ENCODE measurements around the gene WDR18. TPM values are rescaled to one million over a fixed set of nuclear protein-coding genes. Genes with fewer than 3 reads are reported as not detected.
"Not testable (repeated sequence)": the region's sequence is repeated elsewhere in the genome, so short reads cannot be mapped to it uniquely, and the experiment has no call there.

Gene WDR18
- total and polyA plus RNA-seq, 9 donors: 24.6 to 46.9 (median 31.6) TPM

DNA sequence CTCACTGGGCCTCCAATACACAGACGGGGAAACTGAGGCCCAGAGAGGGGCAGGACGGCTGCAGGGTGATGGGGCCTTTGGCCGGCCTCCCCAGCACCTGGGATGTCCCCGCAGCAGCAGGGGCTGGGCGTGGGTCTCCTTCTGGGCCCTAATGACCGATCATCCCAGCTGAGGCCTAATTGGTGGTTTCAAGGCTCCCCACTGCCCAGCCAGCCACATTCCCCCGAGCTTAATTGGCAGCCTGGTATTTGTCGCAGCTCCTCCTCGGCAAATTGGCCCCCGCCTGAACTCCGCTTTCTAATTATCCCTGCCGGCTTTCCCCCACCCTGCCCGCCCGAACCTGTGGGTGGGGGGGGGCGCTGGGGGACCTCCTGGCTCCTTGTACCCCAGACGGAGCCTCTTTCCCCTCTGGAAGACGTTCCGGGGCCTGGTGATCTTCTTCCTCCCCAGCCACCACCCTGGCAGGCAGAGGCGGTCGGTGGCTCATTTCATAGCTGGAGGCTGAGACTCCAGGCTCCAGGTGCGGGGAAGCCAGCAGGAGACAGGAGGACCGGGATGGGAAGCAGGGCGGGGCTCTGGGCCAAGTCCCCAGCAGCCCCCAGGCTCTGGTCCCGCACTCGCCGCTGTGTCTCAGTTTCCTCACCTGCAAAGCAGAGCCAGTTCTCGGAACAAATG lies 27.2 kb upstream of the WDR18 start:
- peaks cover 50% of the 10 kb centered on the region for H3K27me3 ChIP-seq (ENCODE audit: control insufficient read depth, insufficient read depth, low read length)
- no peaks in the 10 kb centered on the region for H3K9me3 ChIP-seq (replicated peaks; ENCODE audit: control insufficient read depth, low read depth, low read length)
- H3K4me1 ChIP-seq (ENCODE audit: control insufficient read depth, insufficient read depth, low read length): peaks cover 33% of the 10 kb centered on the region
- no peak overlapping the region for H3K27ac ChIP-seq (ENCODE audit: low read length)
- WGBS (ENCODE audit: insufficient coverage): 38% methylated on average over 9 of the region's 27 CpGs
- DNase-seq: no peak
- no peak overlapping the region for H3K4me3 ChIP-seq (ENCODE audit: low read length)
- peaks cover 5% of the 10 kb centered on the region for H3K36me3 ChIP-seq (ENCODE audit: control insufficient read depth, insufficient read depth, low read length)

DNA sequence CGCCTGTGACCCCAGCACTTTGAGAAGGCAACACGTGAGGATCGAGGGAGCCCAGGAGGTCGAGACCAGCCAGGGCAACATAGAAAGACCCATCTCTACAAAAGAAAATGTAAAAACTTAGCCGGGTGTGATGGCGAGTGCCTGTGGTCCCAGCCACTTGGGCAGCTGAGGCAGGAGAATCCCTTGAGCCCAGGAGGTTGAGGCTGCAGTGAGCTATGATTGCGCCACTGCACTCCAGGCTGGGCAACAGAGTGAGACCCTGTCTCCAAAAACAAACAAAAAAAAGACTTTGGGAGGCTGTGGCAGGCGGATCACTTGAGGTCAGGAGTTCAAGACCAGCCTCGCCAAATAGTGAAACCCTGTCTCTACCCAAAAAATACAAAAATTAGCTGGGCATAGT lies 26.6 kb upstream of the WDR18 start:
- not testable (repeated sequence) for H3K4me3 ChIP-seq (ENCODE audit: low read length); DNase-seq; H3K27ac ChIP-seq (ENCODE audit: low read length); H3K36me3 ChIP-seq (ENCODE audit: control insufficient read depth, insufficient read depth, low read length); H3K9me3 ChIP-seq (replicated peaks; ENCODE audit: control insufficient read depth, low read depth, low read length)
- WGBS (ENCODE audit: insufficient coverage): 74% methylated on average over 3 of the region's 9 CpGs
- Histone ChIP-seq H3K4me1 (ENCODE audit: control insufficient read depth, insufficient read depth, low read length) (peaks cover 27% of the 10 kb centered on the region), H3K27me3 (ENCODE audit: control insufficient read depth, insufficient read depth, low read length) (peaks cover 47% of the 10 kb centered on the region)

- no peak for DNase-seq
- H3K27ac ChIP-seq (ENCODE audit: low read length): no peak overlapping the region
- peaks cover 32% of the 10 kb centered on the region for H3K27me3 ChIP-seq (ENCODE audit: control insufficient read depth, insufficient read depth, low read length)
- peaks cover 6% of the 10 kb centered on the region for H3K36me3 ChIP-seq (ENCODE audit: control insufficient read depth, insufficient read depth, low read length)
- 85% methylated on average over 28 of the region's 36 CpGs for WGBS (ENCODE audit: insufficient coverage)
- no peak overlapping the region for H3K4me3 ChIP-seq (ENCODE audit: low read length)
- H3K9me3 ChIP-seq (replicated peaks; ENCODE audit: control insufficient read depth, low read depth, low read length): no peaks in the 10 kb centered on the region
- peaks cover 18% of the 10 kb centered on the region for H3K4me1 ChIP-seq (ENCODE audit: control insufficient read depth, insufficient read depth, low read length)
These were observed 24.9 kb upstream of the WDR18 start for GRCh38 chr19:958967-959855.

GRCh38 chr19:960020-960419 lies 24.1 kb upstream of the WDR18 start:
- Histone ChIP-seq H3K27me3 (ENCODE audit: control insufficient read depth, insufficient read depth, low read length) (peaks cover 25% of the 10 kb centered on the region), H3K4me3 (ENCODE audit: low read length) (no peak overlapping the region), H3K9me3 (replicated peaks; ENCODE audit: control insufficient read depth, low read depth, low read length) (no peaks in the 10 kb centered on the region), H3K36me3 (ENCODE audit: control insufficient read depth, insufficient read depth, low read length) (peaks cover 14% of the 10 kb centered on the region), H3K4me1 (ENCODE audit: control insufficient read depth, insufficient read depth, low read length) (peaks cover 18% of the 10 kb centered on the region), H3K27ac (ENCODE audit: low read length) (no peak overlapping the region)
- DNase-seq: no peak
- 82% methylated on average over 7 of the region's 12 CpGs for WGBS (ENCODE audit: insufficient coverage)

- Histone ChIP-seq H3K27ac (ENCODE audit: low read length) (no peak overlapping the region), H3K4me3 (ENCODE audit: low read length) (no peak overlapping the region), H3K27me3 (ENCODE audit: control insufficient read depth, insufficient read depth, low read length) (peaks cover 19% of the 10 kb centered on the region), H3K36me3 (ENCODE audit: control insufficient read depth, insufficient read depth, low read length) (peaks cover 18% of the 10 kb centered on the region), H3K9me3 (replicated peaks; ENCODE audit: control insufficient read depth, low read depth, low read length) (no peaks in the 10 kb centered on the region), H3K4me1 (ENCODE audit: control insufficient read depth, insufficient read depth, low read length) (peaks cover 18% of the 10 kb centered on the region)
- no peak for DNase-seq
- 64% methylated on average over 8 of the region's 8 CpGs for WGBS (ENCODE audit: insufficient coverage)
These were observed 23.6 kb upstream of the WDR18 start for GRCh38 chr19:960601-960938.

GRCh38 chr19:961866-962620 lies 22.1 kb upstream of the WDR18 start:
- Histone ChIP-seq H3K36me3 (ENCODE audit: control insufficient read depth, insufficient read depth, low read length) (peaks cover 23% of the 10 kb centered on the region), H3K9me3 (replicated peaks; ENCODE audit: control insufficient read depth, low read depth, low read length) (peaks cover 4% of the 10 kb centered on the region), H3K27ac (ENCODE audit: low read length) (no peak overlapping the region), H3K27me3 (ENCODE audit: control insufficient read depth, insufficient read depth, low read length) (peaks cover 5% of the 10 kb centered on the region), H3K4me1 (ENCODE audit: control insufficient read depth, insufficient read depth, low read length) (peaks cover 7% of the 10 kb centered on the region), H3K4me3 (ENCODE audit: low read length) (no peak overlapping the region)
- DNase-seq: no peak
- WGBS (ENCODE audit: insufficient coverage): 92% methylated on average over 8 of the region's 14 CpGs

DNA sequence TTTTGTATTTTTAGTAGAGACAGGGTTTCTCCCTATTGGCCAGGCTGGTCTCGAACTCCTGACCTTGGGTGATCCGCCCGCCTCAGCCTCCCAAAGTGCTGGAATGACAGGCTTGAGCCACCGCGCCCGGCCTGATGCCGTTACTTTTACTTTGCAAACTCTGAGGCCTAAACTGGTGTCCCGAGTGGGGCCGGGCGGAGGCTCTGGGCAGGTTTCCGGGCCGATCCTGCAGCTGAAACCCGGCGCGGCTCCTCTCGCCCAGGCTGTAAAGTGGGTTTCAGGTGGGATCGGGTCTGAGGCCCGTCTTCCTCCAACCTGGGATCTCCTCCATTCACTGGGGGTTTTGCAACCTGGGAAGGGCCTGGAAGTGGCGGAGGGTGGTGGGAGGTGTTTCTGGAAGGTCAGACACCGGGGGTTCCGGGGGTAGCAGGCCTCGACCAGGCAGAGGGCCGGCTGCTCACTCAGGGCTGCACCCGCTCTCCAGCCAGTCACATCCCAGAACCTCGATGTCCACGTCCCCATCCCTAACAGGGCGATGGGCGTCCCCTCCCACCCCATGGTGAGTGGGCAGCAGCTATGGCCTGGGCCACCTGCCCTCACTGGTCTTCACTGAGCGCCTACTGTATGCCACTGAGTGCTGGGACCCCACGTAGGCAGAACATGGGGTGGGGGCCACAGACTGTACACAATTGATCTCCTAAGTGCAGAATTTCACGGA lies 21.3 kb upstream of the WDR18 start:
- Histone ChIP-seq H3K4me3 (ENCODE audit: low read length) (no peak overlapping the region), H3K36me3 (ENCODE audit: control insufficient read depth, insufficient read depth, low read length) (peaks cover 28% of the 10 kb centered on the region), H3K27me3 (ENCODE audit: control insufficient read depth, insufficient read depth, low read length) (peaks cover 3% of the 10 kb centered on the region), H3K4me1 (ENCODE audit: control insufficient read depth, insufficient read depth, low read length) (peaks cover 4% of the 10 kb centered on the region), H3K9me3 (replicated peaks; ENCODE audit: control insufficient read depth, low read depth, low read length) (peaks cover 4% of the 10 kb centered on the region), H3K27ac (ENCODE audit: low read length) (no peak overlapping the region)
- no peak for DNase-seq
- 83% methylated on average over 16 of the region's 31 CpGs for WGBS (ENCODE audit: insufficient coverage)

- peaks cover 4% of the 10 kb centered on the region for H3K9me3 ChIP-seq (replicated peaks; ENCODE audit: control insufficient read depth, low read depth, low read length)
- 69% methylated on average over 11 of the region's 11 CpGs for WGBS (ENCODE audit: insufficient coverage)
- DNase-seq: no peak
- H3K27ac ChIP-seq (ENCODE audit: low read length): no peak overlapping the region
- H3K4me3 ChIP-seq (ENCODE audit: low read length): no peak overlapping the region
- peaks cover 32% of the 10 kb centered on the region for H3K36me3 ChIP-seq (ENCODE audit: control insufficient read depth, insufficient read depth, low read length)
- H3K27me3 ChIP-seq (ENCODE audit: control insufficient read depth, insufficient read depth, low read length): peaks cover 3% of the 10 kb centered on the region
- peaks cover 4% of the 10 kb centered on the region for H3K4me1 ChIP-seq (ENCODE audit: control insufficient read depth, insufficient read depth, low read length)
These were observed 20.6 kb upstream of the WDR18 start for GRCh38 chr19:963486-963951.

GRCh38 chr19:964116-964520 lies 20.0 kb upstream of the WDR18 start:
- Histone ChIP-seq H3K36me3 (ENCODE audit: control insufficient read depth, insufficient read depth, low read length) (peaks cover 35% of the 10 kb centered on the region), H3K4me1 (ENCODE audit: control insufficient read depth, insufficient read depth, low read length) (peaks cover 4% of the 10 kb centered on the region), H3K27me3 (ENCODE audit: control insufficient read depth, insufficient read depth, low read length) (peaks cover 3% of the 10 kb centered on the region), H3K9me3 (replicated peaks; ENCODE audit: control insufficient read depth, low read depth, low read length) (peaks cover 4% of the 10 kb centered on the region), H3K4me3 (ENCODE audit: low read length) (no peak overlapping the region), H3K27ac (ENCODE audit: low read length) (no peak overlapping the region)
- 88% methylated on average over 16 of the region's 16 CpGs for WGBS (ENCODE audit: insufficient coverage)
- no peak for DNase-seq
